A673 (cell line): Measurements from ENCODE around the gene CLN5. TPM values are rescaled to one million over a fixed set of nuclear protein-coding genes. Genes with fewer than 3 reads are reported as not detected.

Experiments used
- BruUV-seq: library from RNA; stranded (reverse); fragments of 400-500 nt; replicated peaks from 2 replicates; lab custom pipeline; 2021; lab: Mats Ljungman, UMichigan
- CTCF ChIA-PET: fragments of 300-600 bp; sonication (Branson Sonifier 250); formaldehyde crosslinking; loops from one replicate; lab custom pipeline; 2022; ENCODE audit warnings: antibody characterized with exemption; lab: Charles Lee
- POLR2A ChIA-PET: fragments of 300-600 bp; sonication (Branson Sonifier 250); formaldehyde crosslinking; loops from one replicate; lab custom pipeline; 2022; ENCODE audit warnings: antibody characterized with exemption; ENCODE audit not compliant: low non-redundant PET; lab: Charles Lee
- DNase-seq: peaks from one replicate; pipeline ENCODE4 v3.0.0-alpha.2; 2015; ENCODE audit warnings: low spot score
- H3K27ac ChIP-seq: fragments of 200-600 bp; sonication (generic); 2 replicates; pipeline ENCODE4 v1.5.1; 2016; ENCODE audit warnings: mixed run types, low read depth, mild to moderate bottlenecking, mixed read lengths, antibody characterized with exemption, low read length; ENCODE audit not compliant: poor library complexity, severe bottlenecking
- H3K27me3 ChIP-seq: fragments of 200-600 bp; sonication (generic); replicated peaks from 2 replicates; pipeline ENCODE4 v1.6.1; 2017; ENCODE audit warnings: mixed run types, low read depth, mild to moderate bottlenecking, mixed read lengths, antibody characterized with exemption, low read length; ENCODE audit not compliant: insufficient read depth, poor library complexity
- H3K36me3 ChIP-seq: fragments of 200-600 bp; sonication (generic); 2 replicates; pipeline ENCODE4 v1.6.1; 2016; ENCODE audit warnings: mixed run types, mild to moderate bottlenecking, mixed read lengths, antibody characterized with exemption, low read length; ENCODE audit not compliant: insufficient read depth, poor library complexity, severe bottlenecking
- H3K4me1 ChIP-seq: fragments of 200-600 bp; sonication (generic); 2 replicates; pipeline ENCODE4 v1.6.1; 2017; ENCODE audit warnings: mixed run types, mild to moderate bottlenecking, mixed read lengths, antibody characterized with exemption, low read length; ENCODE audit not compliant: insufficient read depth, poor library complexity, severe bottlenecking
- H3K4me3 ChIP-seq: fragments of 200-600 bp; sonication (generic); 2 replicates; pipeline ENCODE4 v1.5.1; 2016; ENCODE audit warnings: low read depth, mixed run types, mild to moderate bottlenecking, mixed read lengths, low read length; ENCODE audit not compliant: poor library complexity, severe bottlenecking
- H3K9me3 ChIP-seq: fragments of 200-600 bp; sonication (generic); 2 replicates; pipeline ENCODE4 v1.6.1; 2016; ENCODE audit warnings: mixed run types, low read depth, mild to moderate bottlenecking, mixed read lengths, antibody characterized with exemption, low read length; ENCODE audit not compliant: poor library complexity, severe bottlenecking
- CTCF ChIP-seq: fragments of 300-800, 200-600 bp; sonication (generic); conservative IDR thresholded peaks from 2 replicates; pipeline ENCODE4 v1.5.1; 2017; ENCODE audit warnings: low read depth, mild to moderate bottlenecking, antibody characterized with exemption, low read length, moderate library complexity, mixed read lengths
- EZH2 ChIP-seq: fragments of 200-600 bp; sonication (generic); IDR thresholded peaks from 2 replicates; pipeline ENCODE4 v1.6.1; 2017; ENCODE audit warnings: borderline replicate concordance, low read depth, mild to moderate bottlenecking, mixed read lengths, antibody characterized with exemption, low read length; ENCODE audit not compliant: poor library complexity, severe bottlenecking
- intact Hi-C: fragments of 100-400 bp; cut with micrococcal nuclease; formaldehyde crosslinking; loops from one replicate; pipeline ENCODE4 v1.10.0; 2022; ENCODE audit not compliant: unreplicated experiment
- total RNA-seq: library from RNA; stranded (reverse); gene quantifications from 2 replicates; pipeline ENCODE4 v1.2.3, GENCODE V29; 2021

CLN5 gene
- total RNA-seq, 1 experiment from 2014 or later, result 13.7 TPM

- Histone ChIP-seq H3K4me3 (no peak overlapping the region), H3K36me3 (peaks cover 38% of the 10 kb centered on the region), H3K9me3 (no peaks in the 10 kb centered on the region), H3K27ac (no peak overlapping the region), H3K4me1 (peaks cover 14% of the 10 kb centered on the region), H3K27me3 (no peaks in the 10 kb centered on the region)
- no TSS peak for BruUV-seq
- ChIA-PET CTCF (no interaction called here), POLR2A (no interaction called here)
- no peak for TF ChIP-seq CTCF
- TF ChIP-seq EZH2, result no peak
- DNase-seq, result no peak
- intact Hi-C loops, result loop anchor here (10.0 kb wide), 2 partner anchors 305 to 545 kb away; partner anchors contain the start of gene MYCBP2
Measured at GRCh38 chr13:77019756-77020155, 27.9 kb downstream of the CLN5 start.

- CTCF ChIA-PET, result no interaction called here
- intact Hi-C loops, result loop anchor here (10.0 kb wide), 2 partner anchors 302 to 542 kb away; partner anchors contain the start of gene MYCBP2
- TF ChIP-seq CTCF (no peak), EZH2 (no peak)
Measured at GRCh38 chr13:77022341-77022740, 30.5 kb downstream of the CLN5 start.

GRCh38 chr13:77026255-77026860, 34.5 kb downstream of the CLN5 start:
- intact Hi-C loops, result loop anchor here (5.0 to 10.0 kb wide), 3 partner anchors 298 to 538 kb away; partner anchors contain the start of gene MYCBP2
- Histone ChIP-seq H3K27me3 (no peaks in the 10 kb centered on the region), H3K4me3 (peak overlapping the region; percentile 87), H3K36me3 (peaks cover 2% of the 10 kb centered on the region), H3K27ac (peak overlapping the region; percentile 92), H3K9me3 (no peaks in the 10 kb centered on the region), H3K4me1 (peaks cover 15% of the 10 kb centered on the region)
- ChIA-PET POLR2A (interaction anchor here (0.5 kb wide), 1 partner anchor 32 kb away, joined by 18 read pairs; no protein-coding TSS in a partner anchor), CTCF (interaction anchor here (0.6 kb wide), 1 partner anchor 449 kb away, joined by 4 read pairs; no protein-coding TSS in a partner anchor)
- DNase-seq, result peak; percentile 77
- no TSS peak for BruUV-seq
- no peak for TF ChIP-seq EZH2
- no peak for TF ChIP-seq CTCF

More at GRCh38 chr13:77022341-77022740, 30.5 kb downstream of the CLN5 start:
- no peak overlapping the region for H3K4me3 ChIP-seq
- H3K4me1 ChIP-seq, result peaks cover 15% of the 10 kb centered on the region
- H3K36me3 ChIP-seq, result peaks cover 12% of the 10 kb centered on the region
- H3K9me3 ChIP-seq, result no peaks in the 10 kb centered on the region
- H3K27ac ChIP-seq, result no peak overlapping the region
- no peaks in the 10 kb centered on the region for H3K27me3 ChIP-seq
- no peak for DNase-seq
- no TSS peak for BruUV-seq
- POLR2A ChIA-PET, result no interaction called here
